ENCODE data around the gene IPO7.
A peak's percentile ranks its signal among the peaks of the same experiment; 100 is the strongest.
"Not testable (repeated sequence)": the region's sequence is repeated elsewhere in the genome, so short reads cannot be mapped to it uniquely, and the experiment has no call there.

Gene IPO7

DNA sequence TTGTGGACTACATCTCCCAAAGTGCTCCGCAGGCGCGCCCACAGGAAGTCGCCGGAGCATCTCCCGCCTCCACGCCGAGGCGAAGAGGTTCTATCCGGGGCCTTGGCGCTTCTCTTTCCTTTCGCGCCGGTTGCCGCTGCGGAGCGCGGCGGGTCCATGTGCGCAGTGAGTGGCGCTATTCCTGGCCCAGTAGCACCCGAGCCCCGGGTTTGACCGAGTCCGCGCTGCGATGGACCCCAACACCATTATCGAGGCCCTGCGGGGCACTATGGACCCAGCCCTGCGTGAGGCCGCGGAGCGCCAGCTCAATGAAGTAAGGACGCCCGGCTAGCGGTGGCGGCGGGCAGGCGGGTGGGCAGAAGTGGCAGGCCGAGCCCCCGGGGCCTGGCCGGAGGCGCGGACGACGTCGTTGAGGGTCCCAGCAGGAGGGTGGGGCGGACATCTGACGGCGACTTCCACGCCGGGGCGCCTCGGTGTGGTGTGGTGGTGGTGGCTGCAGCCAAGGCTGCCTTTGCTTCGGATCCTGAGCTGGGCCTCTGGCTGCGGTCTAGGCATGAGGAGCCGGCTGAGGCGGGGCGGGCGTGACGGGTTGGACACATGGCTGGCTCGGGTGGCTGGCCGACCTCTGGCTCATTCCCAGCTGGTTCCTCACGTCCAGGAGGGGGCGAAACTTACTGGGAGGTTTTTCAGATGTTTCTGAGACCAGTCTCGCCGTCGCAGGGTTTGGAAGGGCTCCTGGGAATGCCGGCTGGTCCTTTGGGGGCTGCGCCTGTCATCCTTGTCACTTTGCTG is at the start of gene IPO7:
IPO7 (plus strand) TSS at position 118 of the 792 bp plus-strand sequence; CDS start at position 230, 112 bp downstream.
- peak; percentile 72 to 75 for DNase-seq (ENCODE audit: low read depth in 2 of 2)

DNA sequence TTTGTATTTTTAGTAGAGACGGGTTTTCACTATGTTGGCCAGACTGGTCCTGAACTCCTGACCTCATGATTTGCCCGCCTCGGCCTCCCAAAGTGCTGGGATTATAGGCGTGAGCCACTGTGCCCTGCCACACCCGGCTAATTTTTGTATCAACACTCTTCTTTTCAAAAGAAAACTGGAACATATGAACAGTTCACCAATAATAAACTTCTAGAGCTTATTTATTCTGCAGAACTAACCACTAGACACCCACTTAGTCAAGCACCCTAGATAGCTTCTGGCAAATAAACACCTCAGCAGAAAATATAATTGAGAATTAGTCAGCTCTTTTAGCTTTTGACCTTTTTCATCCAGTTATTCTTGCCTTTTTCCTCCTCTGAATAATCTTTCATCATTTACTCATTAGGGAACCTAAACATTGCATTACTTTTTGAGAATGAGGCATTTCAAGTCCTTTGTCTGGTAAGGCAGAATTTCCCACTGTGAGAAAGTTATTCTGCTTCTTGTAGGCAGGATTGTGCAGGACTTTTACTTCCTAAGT is 42.7 kb upstream of the IPO7 start:
- no peak for DNase-seq (ENCODE audit: low read depth in 2 of 2)

DNA sequence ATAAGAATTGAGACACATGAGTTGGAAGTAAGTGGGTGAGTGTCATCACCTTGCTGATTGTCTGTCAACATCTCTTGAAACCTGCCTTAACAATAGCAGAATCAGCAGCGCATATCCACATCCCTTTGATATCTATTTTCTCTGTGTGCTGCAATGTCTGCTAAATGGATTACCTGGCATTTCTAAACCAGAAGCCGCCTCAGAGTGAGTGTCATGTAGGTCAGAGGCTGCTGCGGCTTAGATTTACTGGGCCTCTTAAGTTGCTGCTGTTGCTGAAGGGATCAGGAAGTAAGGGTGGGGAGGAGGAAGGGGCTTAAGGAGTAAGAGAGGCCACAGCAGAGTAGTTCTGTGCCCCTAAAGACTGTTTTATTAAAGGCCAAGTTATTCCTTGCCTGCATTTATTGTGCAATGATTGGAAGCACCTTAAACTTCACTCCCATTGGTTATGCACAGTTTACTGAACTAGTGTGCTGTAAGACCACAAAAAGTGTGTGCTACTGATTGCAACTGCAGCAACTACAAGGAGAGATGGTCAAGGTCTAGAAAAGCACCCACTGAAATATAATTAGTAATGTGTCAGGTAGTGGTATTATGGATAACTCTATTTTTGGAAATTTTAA is 40.3 kb upstream of the IPO7 start:
- no peak for DNase-seq (ENCODE audit: low read depth in 2 of 2)

GRCh38 chr11:9347100-9347499 is 37.4 kb upstream of the IPO7 start:
- no peak for DNase-seq (ENCODE audit: low read depth in 2 of 2)

- DNase-seq (ENCODE audit: low read depth in 2 of 2): not testable (repeated sequence)
These were observed 36.7 kb upstream of the IPO7 start for GRCh38 chr11:9347779-9348178.

DNA sequence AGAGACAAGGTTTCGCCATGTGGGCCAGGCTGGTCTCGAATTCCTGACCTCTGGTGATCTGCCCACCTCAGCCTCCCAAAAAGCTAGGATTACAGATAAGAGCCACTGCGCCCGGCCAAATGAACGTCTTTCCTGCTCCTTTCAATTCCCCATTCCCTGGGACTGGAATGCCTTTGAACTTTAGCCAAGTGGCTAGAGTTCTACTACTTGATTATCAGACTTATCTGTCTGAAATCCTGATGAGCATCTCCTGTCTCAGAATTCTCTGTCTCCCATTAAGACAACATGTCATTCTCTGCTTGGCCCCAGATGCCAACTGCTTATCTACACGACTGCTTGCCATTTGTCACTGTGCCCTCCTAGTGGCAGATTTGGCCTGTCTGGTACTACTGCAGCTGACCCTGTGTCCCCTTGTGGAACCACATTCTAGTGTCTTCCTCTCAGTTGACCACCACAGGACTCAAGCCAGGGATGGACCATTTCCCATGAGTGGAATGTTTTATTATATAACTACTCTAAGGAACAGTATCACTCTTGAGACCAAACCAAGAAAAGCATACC is 33.1 kb upstream of the IPO7 start:
- no peak for DNase-seq (ENCODE audit: low read depth in 2 of 2)

- DNase-seq (ENCODE audit: low read depth in 2 of 2): no peak
These were observed 27.4 kb upstream of the IPO7 start for GRCh38 chr11:9357041-9357440.

DNA sequence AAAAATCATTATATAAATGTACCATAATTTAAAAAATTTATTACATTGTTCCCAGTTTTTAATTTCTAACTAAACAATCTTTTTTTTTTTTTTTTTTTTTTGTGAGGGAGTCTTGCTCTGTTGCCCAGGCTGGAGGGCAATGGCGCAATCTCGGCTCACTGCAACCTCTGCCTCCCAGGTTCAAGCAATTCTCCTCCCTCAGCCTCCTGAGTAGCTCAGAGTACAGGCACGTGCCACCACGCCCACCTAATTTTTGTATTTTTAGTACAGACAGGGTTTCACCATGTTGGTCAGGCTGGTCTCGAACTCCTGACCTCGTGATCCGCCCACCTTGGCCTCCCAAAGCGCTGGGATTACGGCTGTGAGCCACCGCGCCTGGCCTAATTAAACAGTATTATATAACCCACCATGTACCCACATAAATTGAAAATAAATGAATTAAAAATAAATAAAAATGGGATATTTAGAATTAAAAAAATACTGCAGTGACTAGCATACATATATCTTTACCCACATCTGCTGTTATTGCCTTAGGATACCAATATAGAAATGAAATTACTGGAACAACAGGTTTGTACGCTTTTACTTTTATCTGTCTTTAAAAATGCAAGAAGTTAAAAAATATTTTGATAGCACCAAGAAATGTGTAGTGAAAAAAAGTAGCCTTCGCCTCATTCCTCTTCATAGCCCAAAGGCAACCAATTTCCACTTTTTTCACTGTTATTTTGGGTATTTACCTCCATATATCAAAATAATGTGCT is 23.4 kb upstream of the IPO7 start:
- not testable (repeated sequence) for DNase-seq (ENCODE audit: low read depth in 2 of 2)

DNA sequence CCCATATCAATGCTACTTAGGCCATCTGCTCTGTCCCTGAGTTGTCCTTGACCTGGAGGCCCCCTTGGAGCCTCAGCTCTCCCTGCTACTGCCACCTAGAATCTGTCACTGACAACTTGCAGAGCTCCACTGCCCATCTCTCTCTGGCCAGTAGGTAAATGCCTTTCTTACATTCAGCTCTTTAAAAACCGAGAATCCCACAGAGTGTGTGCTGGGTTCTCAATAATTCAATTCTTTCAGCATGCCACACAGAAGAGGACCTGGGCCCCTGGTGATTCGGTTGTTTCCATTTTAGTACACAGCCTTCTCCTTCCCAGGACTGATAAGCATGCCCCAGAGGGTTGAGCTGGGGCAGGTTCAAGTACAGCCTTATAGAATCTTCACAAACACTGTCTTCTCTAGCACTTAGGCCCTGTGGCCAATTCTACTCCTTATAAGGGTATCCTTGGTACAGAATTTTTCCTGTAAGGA is 22.0 kb upstream of the IPO7 start:
- no peak for DNase-seq (ENCODE audit: low read depth in 2 of 2)

GRCh38 chr11:9363954-9364912 is 20.2 kb upstream of the IPO7 start:
- DNase-seq (ENCODE audit: low read depth in 2 of 2): peak; percentile 66 to 68

DNA sequence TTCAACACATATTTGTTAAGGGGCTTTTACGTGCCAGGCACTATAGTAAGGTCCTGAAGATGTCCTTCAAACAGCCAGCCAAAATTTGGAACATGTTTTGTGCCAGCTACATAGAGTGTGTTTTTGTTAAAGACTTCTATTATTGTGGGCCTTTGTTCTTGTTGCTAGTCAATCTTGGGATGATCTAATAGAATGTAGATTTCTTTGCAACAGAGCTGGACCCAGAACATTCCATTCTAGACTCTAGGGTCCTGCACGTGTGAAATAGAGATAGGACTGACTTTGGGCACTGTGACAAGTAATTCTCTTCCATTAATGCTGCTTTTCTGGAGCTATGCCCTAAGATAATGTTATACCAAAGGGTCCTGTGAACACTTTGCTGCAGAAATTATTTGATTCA is 16.9 kb upstream of the IPO7 start:
- DNase-seq (ENCODE audit: low read depth in 2 of 2): no peak

DNA sequence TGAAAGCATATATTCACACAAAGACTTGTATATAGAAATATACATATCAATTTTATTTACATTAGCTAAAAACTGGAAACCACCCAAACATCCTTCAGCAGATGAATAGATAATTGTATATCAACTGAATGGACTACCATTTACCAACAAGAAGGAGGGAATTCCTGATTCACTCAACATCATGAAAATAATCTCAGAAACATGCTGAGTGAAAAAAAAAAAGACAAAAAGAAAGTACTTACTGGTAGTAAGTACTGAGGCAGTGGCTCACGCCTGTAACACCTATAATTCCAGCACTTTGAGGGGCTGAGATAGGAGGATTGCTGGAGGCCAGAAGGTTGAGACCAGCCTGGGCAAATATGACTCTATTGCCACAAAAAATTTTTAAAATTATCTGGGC is 7.4 kb upstream of the IPO7 start:
- DNase-seq (ENCODE audit: low read depth in 2 of 2): no peak

DNA sequence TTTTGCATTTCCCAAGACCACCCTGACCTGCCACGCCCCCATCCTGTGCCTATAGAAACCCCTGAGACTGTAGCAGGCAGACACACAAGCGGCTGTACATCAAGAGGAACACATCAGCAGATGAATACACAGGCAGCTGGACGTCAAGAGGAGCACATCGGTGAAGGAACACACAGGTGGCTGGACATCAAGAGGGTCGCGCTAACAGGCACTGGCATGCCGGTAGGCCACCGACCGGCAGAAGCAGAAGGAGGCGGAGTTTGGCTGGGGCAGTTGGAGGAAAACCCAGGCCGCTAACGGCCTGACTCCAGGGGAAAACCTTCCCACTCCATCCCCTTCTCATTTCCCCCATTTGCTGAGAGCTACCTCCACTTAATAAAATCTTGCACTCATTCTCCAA is 5.4 kb upstream of the IPO7 start:
- DNase-seq (ENCODE audit: low read depth in 2 of 2): no peak

DNA sequence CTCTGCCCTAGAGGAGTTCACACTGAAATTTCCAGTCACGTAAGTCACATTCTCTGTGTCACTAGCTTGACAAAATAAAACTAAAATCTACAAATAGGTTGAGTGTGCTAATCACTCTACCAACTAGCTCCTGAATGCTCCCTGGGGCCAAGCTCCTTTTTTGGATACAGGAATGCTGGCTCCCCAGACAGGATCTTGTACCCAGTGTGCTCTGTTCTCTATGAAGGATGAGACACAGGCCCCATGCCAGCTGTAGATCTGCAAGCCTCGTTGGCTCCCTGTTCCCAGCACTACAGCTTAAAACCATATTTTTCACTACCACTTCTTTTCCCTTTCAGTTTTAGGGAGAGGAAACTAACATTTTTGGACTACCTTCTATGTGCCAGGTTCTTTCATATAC is 3.7 kb upstream of the IPO7 start:
- DNase-seq (ENCODE audit: low read depth in 2 of 2): no peak

- DNase-seq (ENCODE audit: low read depth in 2 of 2): no peak
These were observed 961 bp downstream of the IPO7 start for GRCh38 chr11:9385327-9385899.

- no peak for DNase-seq (ENCODE audit: low read depth in 2 of 2)
These were observed 1.6 kb downstream of the IPO7 start for GRCh38 chr11:9386086-9386485.

GRCh38 chr11:9386901-9387300 is 2.4 kb downstream of the IPO7 start:
- no peak for DNase-seq (ENCODE audit: low read depth in 2 of 2)

DNA sequence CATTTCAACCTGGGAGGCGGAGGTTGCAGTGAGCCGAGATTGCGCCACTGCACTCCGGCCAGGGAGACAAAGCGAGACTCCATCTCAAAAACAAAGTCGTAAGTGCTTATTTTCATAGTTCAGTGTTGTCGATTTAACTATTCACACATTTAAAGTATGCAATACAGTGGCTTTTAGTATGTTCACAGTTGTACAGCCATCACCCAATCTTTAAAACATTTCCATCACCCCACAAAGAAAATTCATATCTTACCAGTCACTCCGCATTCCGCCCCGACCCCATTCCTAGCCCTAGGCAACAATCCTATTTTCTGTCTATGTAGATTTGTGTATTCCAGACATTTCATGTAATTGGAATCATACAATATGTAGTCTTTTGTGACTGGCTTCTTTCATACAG is 11.9 kb downstream of the IPO7 start:
- no peak for DNase-seq (ENCODE audit: low read depth in 2 of 2)

GRCh38 chr11:9396752-9397151 is 12.3 kb downstream of the IPO7 start:
- no peak for DNase-seq (ENCODE audit: low read depth in 2 of 2)
